ENCODE results near the gene PLCG2. TPM values are rescaled to one million over a fixed set of nuclear protein-coding genes. Genes with fewer than 3 reads are reported as not detected.

The PLCG2 gene
- total RNA-seq, 1 donor: 0.43 TPM

DNA sequence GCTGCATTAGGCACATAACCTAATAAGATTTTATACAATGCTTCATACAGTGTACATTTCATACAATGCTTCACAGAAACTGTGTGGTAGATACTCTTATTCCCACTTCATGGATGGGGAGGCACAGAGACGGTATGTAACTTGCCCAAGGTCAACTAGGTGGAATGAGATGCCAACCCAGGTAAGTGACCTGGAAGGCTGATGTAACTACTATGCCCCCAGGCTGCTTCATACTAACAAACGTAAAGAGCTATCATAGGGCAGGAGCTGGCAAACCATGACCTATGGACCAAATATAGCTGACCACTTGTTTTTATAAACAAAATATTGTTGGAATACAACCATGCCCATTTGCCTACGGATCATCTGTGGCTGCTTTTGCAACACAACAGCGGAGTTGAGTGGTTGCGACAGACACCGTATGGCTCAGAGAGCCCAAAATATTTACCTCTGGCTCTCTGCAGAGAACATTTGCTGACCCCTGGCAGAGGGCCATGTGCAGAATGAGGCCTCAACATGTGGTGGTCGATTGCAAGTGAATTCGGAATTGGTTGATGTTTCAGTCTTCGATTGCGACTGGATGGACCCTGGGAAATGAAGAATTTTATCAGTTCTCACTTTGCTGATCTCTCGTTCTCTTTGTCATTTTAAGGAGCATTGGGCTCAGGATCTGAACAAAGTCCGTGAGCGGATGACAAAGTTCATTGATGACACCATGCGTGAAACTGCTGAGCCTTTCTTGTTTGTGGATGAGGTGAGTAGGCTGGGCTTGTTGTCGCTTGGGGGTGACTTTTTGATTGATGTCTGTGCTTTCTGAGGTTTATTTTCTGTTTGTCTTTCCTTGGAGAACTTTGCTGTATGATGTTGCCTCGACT lies 109.7 kb downstream of the PLCG2 start:
- TF ChIP-seq, protein P1, sequence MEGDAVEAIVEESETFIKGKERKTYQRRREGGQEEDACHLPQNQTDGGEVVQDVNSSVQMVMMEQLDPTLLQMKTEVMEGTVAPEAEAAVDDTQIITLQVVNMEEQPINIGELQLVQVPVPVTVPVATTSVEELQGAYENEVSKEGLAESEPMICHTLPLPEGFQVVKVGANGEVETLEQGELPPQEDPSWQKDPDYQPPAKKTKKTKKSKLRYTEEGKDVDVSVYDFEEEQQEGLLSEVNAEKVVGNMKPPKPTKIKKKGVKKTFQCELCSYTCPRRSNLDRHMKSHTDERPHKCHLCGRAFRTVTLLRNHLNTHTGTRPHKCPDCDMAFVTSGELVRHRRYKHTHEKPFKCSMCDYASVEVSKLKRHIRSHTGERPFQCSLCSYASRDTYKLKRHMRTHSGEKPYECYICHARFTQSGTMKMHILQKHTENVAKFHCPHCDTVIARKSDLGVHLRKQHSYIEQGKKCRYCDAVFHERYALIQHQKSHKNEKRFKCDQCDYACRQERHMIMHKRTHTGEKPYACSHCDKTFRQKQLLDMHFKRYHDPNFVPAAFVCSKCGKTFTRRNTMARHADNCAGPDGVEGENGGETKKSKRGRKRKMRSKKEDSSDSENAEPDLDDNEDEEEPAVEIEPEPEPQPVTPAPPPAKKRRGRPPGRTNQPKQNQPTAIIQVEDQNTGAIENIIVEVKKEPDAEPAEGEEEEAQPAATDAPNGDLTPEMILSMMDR (IDR thresholded peaks at IDR 0.05; ENCODE audit: insufficient read depth, low read depth, low read length): no peak
- H3K4me3 ChIP-seq (ENCODE audit: low read depth, low read length): no peak overlapping the region
- DNase-seq (ENCODE audit: low read depth): peak; percentile 57

DNA sequence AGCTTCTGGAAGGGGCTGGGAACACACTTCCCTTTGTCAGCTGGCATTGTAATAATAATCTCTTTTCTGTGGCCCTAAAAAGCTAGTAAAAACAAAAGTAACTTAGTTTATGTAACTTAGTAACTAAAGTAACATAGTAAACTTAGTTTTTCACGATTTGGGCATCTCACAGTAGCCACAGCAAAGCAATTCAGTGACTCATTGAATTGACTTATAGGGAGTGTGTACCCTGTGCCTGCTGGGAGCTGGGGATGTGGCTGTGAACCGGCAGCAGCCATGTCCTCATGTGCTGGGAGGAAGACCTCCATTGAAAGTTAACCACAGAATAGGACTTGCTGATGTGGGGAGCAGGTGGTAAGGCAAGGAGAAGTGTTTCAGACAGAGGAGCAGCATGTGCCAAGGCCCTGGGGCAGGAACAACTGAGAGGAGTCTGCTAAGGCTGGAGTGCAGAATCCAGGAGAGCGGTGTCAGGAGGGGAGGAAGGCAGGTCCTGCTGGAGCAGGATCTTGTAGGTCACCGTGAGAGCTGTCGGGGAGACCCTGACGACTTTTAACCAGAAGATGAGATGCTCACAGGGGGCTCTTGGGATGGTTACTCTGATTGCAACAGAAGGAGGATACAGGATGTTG lies 112.8 kb downstream of the PLCG2 start:
- TF ChIP-seq, protein P1 (IDR thresholded peaks at IDR 0.05; ENCODE audit: insufficient read depth, low read depth, low read length): no peak
- no peak for DNase-seq (ENCODE audit: low read depth)
- H3K4me3 ChIP-seq (ENCODE audit: low read depth, low read length): no peak overlapping the region

DNA sequence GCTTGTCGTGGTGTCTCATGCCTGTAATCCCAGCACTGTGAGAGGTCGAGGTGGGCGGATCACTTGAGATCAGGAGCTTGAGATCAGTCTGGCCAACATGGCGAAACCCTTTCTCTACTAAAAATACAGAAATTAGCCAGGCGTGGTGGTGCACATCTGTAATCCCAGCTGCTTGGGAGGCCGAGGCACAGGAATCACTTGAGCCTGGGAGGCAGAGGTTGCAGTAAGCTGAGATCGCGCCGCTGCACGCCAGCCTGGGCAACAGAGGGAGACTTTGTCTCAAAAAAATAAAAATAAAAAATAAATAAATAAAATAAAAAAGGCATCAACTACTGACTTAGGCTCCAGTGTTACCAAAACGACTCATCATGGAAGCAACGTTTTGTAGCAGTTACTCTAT lies 115.5 kb downstream of the PLCG2 start:
- no peak for DNase-seq (ENCODE audit: low read depth)
- TF ChIP-seq, protein P1 (IDR thresholded peaks at IDR 0.05; ENCODE audit: insufficient read depth, low read depth, low read length): no peak
- no peak overlapping the region for H3K4me3 ChIP-seq (ENCODE audit: low read depth, low read length)

DNA sequence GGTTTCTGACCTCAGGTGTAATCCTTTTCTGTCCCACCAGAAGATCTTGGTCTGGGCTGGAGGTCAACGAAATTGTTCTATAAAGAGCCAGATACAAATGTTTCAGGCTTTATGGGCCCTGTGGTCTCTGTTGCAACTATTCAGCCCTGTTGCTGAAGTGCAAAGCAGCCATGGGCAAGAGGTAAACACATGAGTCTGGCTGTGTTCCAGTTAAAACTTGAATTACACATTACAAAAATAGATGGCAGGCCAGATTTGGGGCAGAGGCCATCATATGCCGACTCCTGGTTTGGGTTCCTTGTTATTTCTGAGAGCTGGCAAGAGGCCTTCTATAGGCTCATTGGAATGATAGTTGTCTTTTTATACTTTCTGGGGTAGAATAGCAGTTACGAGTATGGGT lies 117.8 kb downstream of the PLCG2 start:
- DNase-seq (ENCODE audit: low read depth): peak; percentile 10
- H3K4me3 ChIP-seq (ENCODE audit: low read depth, low read length): no peak overlapping the region
- TF ChIP-seq, protein P1 (IDR thresholded peaks at IDR 0.05; ENCODE audit: insufficient read depth, low read depth, low read length): no peak

DNA sequence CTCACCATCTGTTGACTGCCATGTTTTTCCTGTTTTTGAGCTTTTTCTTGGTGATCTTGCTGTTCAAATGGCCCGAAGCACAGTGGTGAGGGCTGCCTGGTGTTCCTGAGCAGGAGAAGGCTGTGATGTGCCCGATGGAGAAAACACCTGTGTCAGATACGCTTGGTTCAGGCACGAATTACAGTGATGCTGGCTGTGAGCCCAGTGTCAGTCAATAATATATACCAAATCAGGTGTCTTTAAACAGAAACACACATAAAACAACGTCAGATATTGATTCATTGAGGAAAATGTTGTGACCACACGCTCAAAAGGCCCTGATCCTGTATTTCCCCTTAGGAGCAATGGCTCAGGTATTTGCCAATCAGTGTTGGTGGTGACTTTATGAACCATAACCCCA lies 120.5 kb downstream of the PLCG2 start:
- H3K4me3 ChIP-seq (ENCODE audit: low read depth, low read length): no peak overlapping the region

DNA sequence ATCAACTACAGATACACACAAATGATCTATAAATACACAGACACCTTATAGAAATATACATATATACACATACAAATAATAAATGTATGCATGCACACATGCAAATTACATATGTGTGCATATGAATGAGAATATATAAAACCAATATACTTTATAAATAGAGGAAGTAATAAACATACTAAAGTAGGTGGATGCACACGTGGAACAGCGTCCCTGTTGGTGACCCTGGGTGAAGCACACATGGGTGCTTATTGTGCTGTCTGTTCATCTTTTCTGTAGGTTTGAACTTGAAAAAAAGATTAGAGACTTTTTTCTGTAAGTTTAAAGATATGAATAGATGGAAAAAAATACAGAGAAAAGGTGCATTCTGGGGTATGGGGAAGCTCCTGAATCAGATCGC lies 120.9 kb downstream of the PLCG2 start:
- no peak overlapping the region for H3K4me3 ChIP-seq (ENCODE audit: low read depth, low read length)
- DNase-seq (ENCODE audit: low read depth): no peak
- TF ChIP-seq, protein P1 (IDR thresholded peaks at IDR 0.05; ENCODE audit: insufficient read depth, low read depth, low read length): no peak

More for the DNA sequence above, 120.5 kb downstream of the PLCG2 start:
- TF ChIP-seq, protein P1 (IDR thresholded peaks at IDR 0.05; ENCODE audit: insufficient read depth, low read depth, low read length): no peak
- no peak for DNase-seq (ENCODE audit: low read depth)

Data from fibroblast of villous mesenchyme (primary cell).